Stimulated activated CD4-positive, alpha-beta T cell treated with anti-CD3 and anti-CD28 coated beads, TNF-alpha, amount 100 ng/mL, for 4 hours (primary cell): ENCODE results near the gene TSPAN8.
"Not testable (repeated sequence)": the region's sequence is repeated elsewhere in the genome, so short reads cannot be mapped to it uniquely, and the experiment has no call there.

ENCODE experiments used
- DNase-seq, 3 experiments: peaks; one replicate each; pipeline ENCODE4 v3.0.0-alpha.2; 2020; ENCODE audit warnings: low read depth in 3 of 3

The TSPAN8 gene

GRCh38 chr12:71129364-71129763, 28.4 kb downstream of the TSPAN8 start:
- no peak for DNase-seq

DNA sequence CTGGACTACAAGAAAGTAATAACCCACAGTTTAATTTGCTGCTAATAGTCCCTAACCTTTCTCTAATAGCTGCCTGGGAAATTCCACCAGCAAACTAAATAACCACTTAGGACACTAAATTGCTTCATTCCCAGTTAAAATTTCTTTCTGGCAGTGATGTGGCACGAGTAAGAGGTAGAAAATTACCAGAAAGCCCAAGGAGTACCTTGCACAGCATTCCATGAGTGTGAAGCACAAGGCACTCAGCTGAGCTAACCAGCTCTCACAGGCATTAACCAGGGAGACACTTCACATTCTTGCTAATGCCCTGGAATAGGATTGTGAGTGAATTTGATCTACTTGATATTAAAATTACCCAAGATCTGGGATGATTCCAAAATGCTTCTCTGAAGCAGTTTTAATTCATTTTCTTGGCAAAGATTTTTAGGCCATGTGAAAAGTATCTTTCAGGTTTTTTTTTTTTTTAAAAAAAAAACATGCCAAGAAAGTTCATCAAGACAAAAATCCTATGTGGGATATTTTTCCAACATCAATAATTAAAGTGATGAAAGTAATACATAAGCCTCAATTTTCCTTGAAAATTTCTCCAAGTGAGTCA, 29.5 kb downstream of the TSPAN8 start:
- no peak for DNase-seq

DNA sequence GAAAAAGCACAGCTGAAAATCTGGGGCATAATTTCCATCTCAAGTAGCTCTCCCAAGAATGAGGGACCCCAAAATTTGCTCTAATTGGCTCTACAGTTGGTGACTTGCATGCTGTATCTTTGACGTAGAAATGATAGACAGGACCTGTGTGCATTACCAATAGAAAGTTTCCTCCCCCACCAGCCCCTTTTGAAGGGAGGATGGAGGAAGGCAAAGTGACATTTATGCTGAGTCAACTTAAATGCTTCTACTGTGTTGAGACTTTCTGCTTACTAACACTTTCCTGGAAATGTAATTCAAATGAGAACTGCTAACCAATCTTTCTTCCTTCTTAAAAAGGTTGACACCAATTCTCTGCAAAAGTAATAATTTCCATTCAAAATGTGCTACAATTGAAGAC, 31.9 kb downstream of the TSPAN8 start:
- no peak for DNase-seq

- DNase-seq = no peak
Observed at GRCh38 chr12:71125515-71125914, 32.3 kb downstream of the TSPAN8 start.

DNA sequence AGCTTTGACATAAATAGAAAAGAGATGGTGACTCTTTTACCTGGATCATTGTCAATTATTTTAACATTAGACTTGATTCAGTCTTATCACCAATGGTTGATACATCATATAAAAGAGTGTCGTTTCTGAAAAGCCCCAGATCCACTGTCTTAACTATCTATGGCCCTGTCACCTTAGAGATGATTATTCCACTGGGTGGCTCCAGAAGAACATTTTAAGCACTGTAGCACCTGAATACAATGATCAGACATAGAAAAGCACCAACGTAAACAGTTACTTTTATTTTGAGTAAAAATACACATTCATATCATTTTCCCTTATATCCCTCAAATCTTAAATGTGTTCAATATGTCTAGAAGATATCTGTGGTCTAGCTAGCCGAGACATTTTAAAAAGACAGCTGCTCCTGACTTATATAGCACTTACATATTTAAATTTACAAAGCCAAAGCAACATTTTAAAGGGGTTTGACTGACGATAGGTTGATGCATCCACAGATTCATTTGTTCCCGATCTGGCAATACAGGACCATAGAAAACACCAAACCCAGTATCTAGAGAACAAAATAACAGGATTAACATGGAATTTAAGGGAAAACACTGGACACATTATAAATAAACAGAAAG, 32.9 kb downstream of the TSPAN8 start:
- no peak for DNase-seq

GRCh38 chr12:71113148-71113547, 44.7 kb downstream of the TSPAN8 start:
- DNase-seq = not testable (repeated sequence)

DNA sequence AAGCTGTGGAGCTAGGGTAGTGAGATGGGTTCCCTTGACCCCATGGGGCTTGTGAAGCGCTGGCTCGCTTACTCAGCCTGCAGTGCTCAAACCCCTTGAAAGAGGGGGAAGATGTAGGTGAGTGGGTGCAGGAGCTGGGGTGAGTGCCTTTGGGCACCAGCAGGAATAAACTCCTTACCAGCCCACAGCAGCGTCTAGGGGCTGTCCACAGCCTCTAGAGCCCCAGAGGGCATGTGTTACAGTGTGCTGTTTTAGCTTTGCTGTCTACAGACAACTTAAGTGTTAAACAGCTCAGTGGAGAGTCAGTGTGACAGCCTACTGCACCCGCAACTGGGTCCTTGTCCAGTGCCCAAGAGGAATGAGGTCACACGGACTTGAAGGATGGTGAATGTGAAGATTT, 48.0 kb downstream of the TSPAN8 start:
- no peak for DNase-seq

GRCh38 chr12:71108355-71108754, 49.4 kb downstream of the TSPAN8 start:
- no peak for DNase-seq

DNA sequence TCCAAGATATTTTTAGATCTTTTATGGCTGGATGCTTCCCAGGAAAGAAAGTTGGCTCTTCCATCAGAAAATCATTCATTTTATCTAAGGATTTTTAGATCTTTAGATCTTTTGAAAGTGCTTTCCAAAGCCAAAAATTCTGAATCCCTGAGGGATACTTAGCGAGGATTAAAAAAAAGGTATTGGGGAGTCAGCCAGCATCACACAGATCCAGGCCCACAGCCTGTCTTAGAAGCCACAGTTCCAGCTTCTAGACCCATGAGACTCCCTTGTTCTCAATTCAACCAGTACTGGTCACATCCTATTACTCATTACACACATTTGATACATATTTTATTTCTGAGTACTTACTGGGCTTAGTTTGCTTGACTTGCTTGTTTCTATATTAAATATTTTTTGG, 49.9 kb downstream of the TSPAN8 start:
- no peak for DNase-seq

DNA sequence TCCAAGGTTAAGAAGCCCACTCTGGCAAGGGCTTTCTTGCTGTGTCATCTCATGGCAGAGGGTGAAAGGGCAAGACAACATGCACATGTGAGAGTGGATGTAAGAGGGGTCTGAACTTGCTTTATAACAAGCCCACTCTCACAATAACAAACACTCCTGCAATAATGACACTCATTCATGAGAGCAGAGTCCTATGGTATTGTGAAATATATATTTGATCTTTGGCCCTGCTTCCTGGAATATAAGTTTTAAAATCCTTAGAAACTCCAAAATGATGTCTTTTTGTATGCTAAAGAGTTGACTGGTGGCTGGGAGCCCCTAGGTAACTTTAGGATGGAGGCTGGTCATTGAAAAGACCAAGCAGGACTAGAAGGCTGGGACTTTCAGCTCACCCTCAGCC, 51.8 kb downstream of the TSPAN8 start:
- no peak for DNase-seq

GRCh38 chr12:71092290-71092689, 65.5 kb downstream of the TSPAN8 start:
- DNase-seq = no peak

DNA sequence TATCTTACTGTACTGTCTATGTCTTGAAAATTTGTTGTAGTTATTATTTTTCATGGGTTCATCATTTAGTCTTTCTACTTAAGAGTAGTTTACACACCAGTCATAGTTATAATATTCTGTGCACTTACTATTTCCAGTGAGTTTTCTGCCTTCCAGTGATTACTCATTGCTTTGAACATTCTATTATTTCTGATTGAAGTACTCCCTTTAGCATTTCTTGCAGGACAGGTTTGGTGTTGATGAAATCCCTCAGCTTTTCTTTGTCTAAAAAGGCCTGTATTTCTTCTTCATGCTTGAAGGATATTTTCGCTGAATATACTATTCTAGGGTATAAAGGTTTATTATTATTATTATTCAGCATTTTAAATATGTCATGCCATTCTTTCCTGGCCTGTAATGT, 66.8 kb downstream of the TSPAN8 start:
- DNase-seq = no peak

- DNase-seq = no peak
Observed at GRCh38 chr12:71085575-71085974, 72.2 kb downstream of the TSPAN8 start.

- no peak for DNase-seq
Observed at GRCh38 chr12:71075743-71076142, 82.1 kb downstream of the TSPAN8 start.
